HCT116 (cell line): ENCODE measurements around the gene CNTN4. TPM values are rescaled to one million over a fixed set of nuclear protein-coding genes. Genes with fewer than 3 reads are reported as not detected.

Source experiments
- ATAC-seq: fragments of 200-7000 bp; cut with Tn5 transposase; 2 replicates; pipeline ENCODE4 v1.9.1; 2020; ENCODE audit warnings: mild to moderate bottlenecking, moderate library complexity
- BruUV-seq: library from RNA; stranded (reverse); fragments of 400-500 nt; replicated peaks from 2 replicates; lab custom pipeline; 2021; lab: Mats Ljungman, UMichigan
- CTCF ChIA-PET: fragments of 300-600 bp; sonication (Branson Sonifier 250); formaldehyde crosslinking; loops from one replicate; lab custom pipeline; 2021; ENCODE audit warnings: antibody characterized with exemption; lab: Charles Lee
- POLR2A ChIA-PET: fragments of 300-600, 350-600 bp; sonication (Branson Sonifier 250); formaldehyde crosslinking; loops from one replicate; lab custom pipeline; 2021; ENCODE audit warnings: antibody characterized with exemption; lab: Charles Lee
- RAD21 ChIA-PET, 2 experiments: fragments of 300-600 bp; sonication (Branson Sonifier 250); formaldehyde crosslinking; loops; one replicate each; lab custom pipeline; 2023; ENCODE audit warnings: low total read pairs in 2 of 2; ENCODE audit not compliant: uncharacterized antibody in 2 of 2, unreplicated experiment in 2 of 2, low non-redundant PET in 1 of 2; lab: Charles Lee
- DNase-seq: peaks from one replicate; pipeline ENCODE4 v3.0.0-alpha.2; 2010; ENCODE audit warnings: low read depth, low spot score
- H2AFZ ChIP-seq: fragments of 200-600 bp; shearing (Covaris generic), sonication (generic); 2 replicates; pipeline ENCODE4 v1.6.1; 2017; ENCODE audit warnings: low read depth, mixed run types, mixed read lengths, antibody characterized with exemption, low read length; ENCODE audit not compliant: poor library complexity, severe bottlenecking
- H3K27ac ChIP-seq: 2 replicates; pipeline ENCODE4 v1.5.1; 2012; ENCODE audit warnings: low read depth, low read length
- H3K27me3 ChIP-seq: fragments of 200-600 bp; sonication (generic); 2 replicates; pipeline ENCODE4 v1.6.1; 2016; ENCODE audit warnings: mixed run types, low read length, mixed read lengths; ENCODE audit not compliant: insufficient read depth
- H3K36me3 ChIP-seq, 2 experiments: fragments of 200-500 bp in 1 of 2; fragments of 200-600 bp in 1 of 2; sonication (Bioruptor generic) in 1 of 2; sonication (generic) in 1 of 2; 2 replicates each; pipeline versions ENCODE4 v1.5.1 to v1.6.1; 2014 to 2016; ENCODE audit warnings: low read length in 2 of 2, inconsistent platforms in 1 of 2, mixed read lengths in 1 of 2, mixed run types in 1 of 2; ENCODE audit not compliant: insufficient read depth in 2 of 2, control insufficient read depth in 1 of 2
- H3K4me1 ChIP-seq, 2 experiments: fragments of 200-600 bp in 1 of 2; sonication (generic) in 1 of 2; 2 replicates each; pipeline versions ENCODE4 v1.5.1 to v1.6.1; 2012 to 2017; ENCODE audit warnings: low read length in 2 of 2, inconsistent platforms in 1 of 2, mild to moderate bottlenecking in 1 of 2, mixed read lengths in 1 of 2, mixed run types in 1 of 2, moderate library complexity in 1 of 2; ENCODE audit not compliant: insufficient read depth in 2 of 2, control insufficient read depth in 1 of 2
- H3K4me2 ChIP-seq: fragments of 200-600 bp; sonication (generic); 2 replicates; pipeline ENCODE4 v1.6.1; 2017; ENCODE audit warnings: mixed run types, low read length, mixed read lengths
- H3K4me3 ChIP-seq, 2 experiments: fragments of 200-600 bp in 1 of 2; sonication (generic) in 1 of 2; replicated peaks in 1 of 2; 2 replicates each; pipeline ENCODE4 v1.5.1; 2011 to 2016; ENCODE audit warnings: low read length in 2 of 2, control low read depth in 1 of 2, low read depth in 1 of 2, mild to moderate bottlenecking in 1 of 2, mixed read lengths in 1 of 2, mixed run types in 1 of 2
- H3K79me2 ChIP-seq: fragments of 200-600 bp; sonication (generic); 2 replicates; pipeline ENCODE4 v1.6.1; 2017; ENCODE audit warnings: mild to moderate bottlenecking, mixed run types, low read length, moderate library complexity, mixed read lengths; ENCODE audit not compliant: insufficient read depth
- H3K9ac ChIP-seq: fragments of 200-600 bp; sonication (generic); 2 replicates; pipeline ENCODE4 v1.6.1; 2016; ENCODE audit warnings: low read length, mixed read lengths
- H3K9me2 ChIP-seq: fragments of 200-600 bp; sonication (generic), shearing (Covaris generic); 2 replicates; pipeline ENCODE4 v1.6.1; 2017; ENCODE audit warnings: mixed run types, mild to moderate bottlenecking, moderate library complexity; ENCODE audit not compliant: insufficient read depth
- H3K9me3 ChIP-seq, 2 experiments: fragments of 200-500 bp in 1 of 2; fragments of 200-600 bp in 1 of 2; sonication (Bioruptor generic) in 1 of 2; sonication (generic) in 1 of 2; 2 replicates each; pipeline ENCODE4 v1.6.1; 2014 to 2017; ENCODE audit warnings: low read length in 2 of 2, mixed read lengths in 2 of 2, inconsistent platforms in 1 of 2, low read depth in 1 of 2, mild to moderate bottlenecking in 1 of 2, mixed run types in 1 of 2, moderate library complexity in 1 of 2; ENCODE audit not compliant: control insufficient read depth in 1 of 2, insufficient read depth in 1 of 2
- H4K20me1 ChIP-seq: fragments of 200-600 bp; sonication (generic), shearing (Covaris generic); 2 replicates; pipeline ENCODE4 v1.6.1; 2017; ENCODE audit warnings: mixed run types, mild to moderate bottlenecking, moderate library complexity; ENCODE audit not compliant: insufficient read depth
- CBX3 ChIP-seq: IDR thresholded peaks from 2 replicates; pipeline ENCODE4 v1.6.1; 2012; ENCODE audit warnings: low read depth
- EGR1 ChIP-seq: IDR thresholded peaks from 2 replicates; pipeline ENCODE4 v1.6.1; 2012; ENCODE audit warnings: low read depth
- EZH2phosphoT487 ChIP-seq: fragments of 200-600 bp; IDR thresholded peaks from 2 replicates; pipeline ENCODE4 v1.6.1; 2018; ENCODE audit warnings: antibody characterized with exemption, borderline replicate concordance
- FOSL1 ChIP-seq: IDR thresholded peaks from 2 replicates; pipeline ENCODE4 v1.6.1; 2012; ENCODE audit warnings: low read depth
- POLR2A ChIP-seq: IDR thresholded peaks from 2 replicates; pipeline ENCODE4 v1.7.0; 2011; ENCODE audit warnings: borderline replicate concordance; ENCODE audit not compliant: insufficient read depth, insufficient read length; ENCODE audit errors: extremely low read depth
- POLR2AphosphoS5 ChIP-seq: IDR thresholded peaks from 2 replicates; pipeline ENCODE4 v1.6.1; 2011; ENCODE audit warnings: mild to moderate bottlenecking, low read depth, low read length, moderate library complexity
- RAD21 ChIP-seq: IDR thresholded peaks from 2 replicates; pipeline ENCODE4 v1.6.1; 2012; ENCODE audit warnings: low read depth, mild to moderate bottlenecking
- REST ChIP-seq: IDR thresholded peaks from 2 replicates; pipeline ENCODE4 v1.6.1; 2012; ENCODE audit warnings: low read depth
- SIN3A ChIP-seq: IDR thresholded peaks from 2 replicates; pipeline ENCODE4 v1.6.1; 2012; ENCODE audit warnings: low read depth
- SP1 ChIP-seq: IDR thresholded peaks from 2 replicates; pipeline ENCODE4 v1.6.1; 2012; ENCODE audit warnings: low read depth
- SRF ChIP-seq: IDR thresholded peaks from 2 replicates; pipeline ENCODE4 v1.6.1; 2012; ENCODE audit warnings: low read depth
- TCF7L2 ChIP-seq: IDR thresholded peaks from 2 replicates; pipeline ENCODE4 v1.7.0; 2011; ENCODE audit warnings: borderline replicate concordance, inconsistent platforms; ENCODE audit not compliant: insufficient read depth, insufficient read length; ENCODE audit errors: extremely low read depth
- YY1 ChIP-seq: IDR thresholded peaks from 2 replicates; pipeline ENCODE4 v1.6.1; 2011; ENCODE audit warnings: low read length, low read depth, moderate library complexity, mild to moderate bottlenecking; ENCODE audit not compliant: insufficient replicate concordance; ENCODE audit errors: extremely low read depth
- ZBTB33 ChIP-seq: IDR thresholded peaks from 2 replicates; pipeline ENCODE4 v1.6.1; 2011; ENCODE audit warnings: mild to moderate bottlenecking, low read length, moderate library complexity; ENCODE audit not compliant: insufficient replicate concordance; ENCODE audit errors: extremely low read depth
- intact Hi-C: fragments of 100-400 bp; cut with micrococcal nuclease; formaldehyde crosslinking; loops from 2 replicates; pipeline ENCODE4 v1.10.0; 2022
- total RNA-seq: library from RNA; stranded (reverse); gene quantifications from one replicate; pipeline ENCODE4 v1.2.1, GENCODE V29; 2021; ENCODE audit not compliant: unreplicated experiment
- TF ChIP-seq, protein P1 (sequence below): IDR thresholded peaks from 2 replicates; pipeline ENCODE4 v1.6.1; 2012
- TF ChIP-seq, protein P2 (sequence below), 3 experiments: fragments of 200-600 bp in 1 of 3; sonication (generic) in 1 of 3; IDR thresholded peaks in 2 of 3; conservative IDR thresholded peaks in 1 of 3; 2 replicates each; pipeline ENCODE4 v1.5.1; 2012 to 2017; ENCODE audit warnings: low read depth in 2 of 3, low read length in 2 of 3, antibody characterized with exemption in 1 of 3, borderline replicate concordance in 1 of 3, control low read depth in 1 of 3, mild to moderate bottlenecking in 1 of 3, mixed read lengths in 1 of 3, mixed run types in 1 of 3, moderate library complexity in 1 of 3; ENCODE audit not compliant: insufficient read depth in 1 of 3

Gene CNTN4
- total RNA-seq, 1 experiment from 2014 or later, result not detected

DNA sequence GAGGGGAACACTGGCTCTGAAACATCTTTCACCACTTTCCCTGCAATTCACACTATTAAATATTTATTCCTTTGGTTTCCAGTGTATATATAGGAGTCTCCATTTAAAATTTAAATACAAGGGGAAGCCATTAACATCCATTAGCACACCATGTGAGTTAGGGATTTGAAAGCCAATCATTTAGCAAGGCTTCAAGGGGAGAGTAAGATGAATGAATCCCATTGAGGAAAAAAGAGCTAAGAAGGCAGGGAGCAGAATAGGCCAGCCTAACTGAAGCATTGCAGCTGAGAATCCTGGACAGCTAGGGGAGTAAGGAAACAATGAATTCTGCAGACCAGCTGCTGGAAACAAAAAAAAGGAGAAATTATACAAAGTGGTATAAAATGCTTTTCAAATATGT, 585.4 kb downstream of the CNTN4 start (continued):
- TF ChIP-seq EZH2phosphoT487 (no peak), POLR2AphosphoS5 (no peak)
- TF ChIP-seq, protein P1, sequence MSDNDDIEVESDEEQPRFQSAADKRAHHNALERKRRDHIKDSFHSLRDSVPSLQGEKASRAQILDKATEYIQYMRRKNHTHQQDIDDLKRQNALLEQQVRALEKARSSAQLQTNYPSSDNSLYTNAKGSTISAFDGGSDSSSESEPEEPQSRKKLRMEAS, result no peak
- TF ChIP-seq, all 23 proteins: peak for 0

DNA sequence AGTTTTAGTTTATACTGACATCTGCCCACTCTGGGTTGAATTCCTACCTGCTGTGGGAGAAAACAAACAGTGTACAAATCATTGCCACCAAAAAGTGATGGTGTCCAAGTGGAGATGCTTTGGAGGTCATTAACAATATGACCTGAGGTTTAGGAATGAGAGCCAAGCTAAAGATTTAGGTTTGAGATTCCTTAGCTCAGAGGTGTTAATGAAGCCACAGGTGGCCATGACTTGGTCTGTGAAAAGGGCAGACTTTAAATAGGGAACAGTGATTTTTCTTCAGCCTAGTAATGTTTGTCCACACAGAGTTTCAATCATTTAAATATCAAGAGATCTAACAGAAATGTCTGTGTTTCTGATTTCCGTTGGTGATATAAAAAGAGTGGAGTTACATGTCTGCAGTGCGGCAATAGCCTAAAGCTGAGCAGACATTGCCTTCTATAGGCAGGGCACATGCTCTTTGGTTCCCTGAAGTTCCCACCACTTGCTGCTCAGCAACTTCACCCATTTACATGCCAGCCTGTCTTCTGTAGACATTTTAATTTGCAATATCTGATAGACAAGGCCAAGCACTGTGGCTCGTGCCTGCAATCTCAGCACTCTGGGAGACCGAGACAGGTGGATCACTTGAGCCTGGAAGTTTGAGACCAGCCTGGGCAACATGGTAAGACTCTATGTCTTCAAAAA, 588.3 kb downstream of the CNTN4 start:
- Histone ChIP-seq H3K4me3 (no peak overlapping the region), H3K9ac (no peak overlapping the region), H3K27me3 (no peaks in the 10 kb centered on the region), H3K4me2 (no peak overlapping the region), H3K9me2 (no peaks in the 10 kb centered on the region), H4K20me1 (no peaks in the 10 kb centered on the region), H3K36me3 (no peaks in the 10 kb centered on the region), H3K79me2 (no peaks in the 10 kb centered on the region), H3K4me1 (no peaks in the 10 kb centered on the region), H3K9me3 (peaks cover 0 to 30% of the 10 kb centered on the region in 2 experiments; a peak in 2 of 4 replicates), H2AFZ (no peak overlapping the region), H3K27ac (no peak overlapping the region)
- no TSS peak for BruUV-seq
- intact Hi-C loops, result no loop called here
- RAD21 ChIA-PET, result no interaction called here
- DNase-seq (no peak), ATAC-seq (no peak)
- CTCF ChIA-PET, result no interaction called here
- POLR2A ChIA-PET, result no interaction called here
- TF ChIP-seq SP1 (no peak), POLR2AphosphoS5 (no peak), REST (no peak), ZBTB33 (no peak), SRF (no peak), YY1 (no peak), POLR2A (no peak), TCF7L2 (no peak), CBX3 (no peak), RAD21 (no peak), EGR1 (no peak), SIN3A (no peak), FOSL1 (no peak)
- TF ChIP-seq, protein P2, sequence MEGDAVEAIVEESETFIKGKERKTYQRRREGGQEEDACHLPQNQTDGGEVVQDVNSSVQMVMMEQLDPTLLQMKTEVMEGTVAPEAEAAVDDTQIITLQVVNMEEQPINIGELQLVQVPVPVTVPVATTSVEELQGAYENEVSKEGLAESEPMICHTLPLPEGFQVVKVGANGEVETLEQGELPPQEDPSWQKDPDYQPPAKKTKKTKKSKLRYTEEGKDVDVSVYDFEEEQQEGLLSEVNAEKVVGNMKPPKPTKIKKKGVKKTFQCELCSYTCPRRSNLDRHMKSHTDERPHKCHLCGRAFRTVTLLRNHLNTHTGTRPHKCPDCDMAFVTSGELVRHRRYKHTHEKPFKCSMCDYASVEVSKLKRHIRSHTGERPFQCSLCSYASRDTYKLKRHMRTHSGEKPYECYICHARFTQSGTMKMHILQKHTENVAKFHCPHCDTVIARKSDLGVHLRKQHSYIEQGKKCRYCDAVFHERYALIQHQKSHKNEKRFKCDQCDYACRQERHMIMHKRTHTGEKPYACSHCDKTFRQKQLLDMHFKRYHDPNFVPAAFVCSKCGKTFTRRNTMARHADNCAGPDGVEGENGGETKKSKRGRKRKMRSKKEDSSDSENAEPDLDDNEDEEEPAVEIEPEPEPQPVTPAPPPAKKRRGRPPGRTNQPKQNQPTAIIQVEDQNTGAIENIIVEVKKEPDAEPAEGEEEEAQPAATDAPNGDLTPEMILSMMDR (IDR thresholded peaks at IDR 0.05 in 2 of 3, conservative IDR thresholded peaks at IDR 0.05 in 1 of 3; ENCODE audit: borderline replicate concordance in 1 of 3, insufficient read depth in 1 of 3, low read depth in 2 of 3, low read length in 2 of 3), result no peak
- TF ChIP-seq, protein P1, result no peak
